Type B pancreatic cell (in vitro differentiated cells): ENCODE data around the gene NEO1. TPM values are rescaled to one million over a fixed set of nuclear protein-coding genes. Genes with fewer than 3 reads are reported as not detected.

Experiments used
- DNase-seq: peaks from one replicate; pipeline ENCODE4 v3.0.0; 2021; ENCODE audit warnings: mixed read lengths; ENCODE audit not compliant: unreplicated experiment; ENCODE audit errors: extremely low spot score
- H3K27ac Mint-ChIP-seq: 2 replicates; pipeline ENCODE4 v1.8.0; 2021; ENCODE audit warnings: mild to moderate bottlenecking, mixed read lengths
- H3K27me3 Mint-ChIP-seq: 2 replicates; pipeline ENCODE4 v1.8.0; 2021; ENCODE audit warnings: mixed read lengths
- H3K36me3 Mint-ChIP-seq: 2 replicates; pipeline ENCODE4 v1.8.0; 2021; ENCODE audit warnings: mixed read lengths
- H3K4me1 Mint-ChIP-seq: one replicate; pipeline ENCODE4 v1.8.0; 2021; ENCODE audit warnings: mixed read lengths; ENCODE audit not compliant: unreplicated experiment
- H3K4me3 Mint-ChIP-seq: 2 replicates; pipeline ENCODE4 v1.8.0; 2021; ENCODE audit warnings: mild to moderate bottlenecking, mixed read lengths
- H3K9me3 Mint-ChIP-seq: 2 replicates; pipeline ENCODE4 v1.8.0; 2021; ENCODE audit warnings: mixed read lengths
- CTCF ChIP-seq: fragments of 200-600 bp; sonication (generic); conservative IDR thresholded peaks from 2 replicates; pipeline ENCODE4 v1.5.0; 2021; ENCODE audit warnings: antibody characterized with exemption, mild to moderate bottlenecking
- total RNA-seq: library from RNA; stranded (reverse); gene quantifications from 2 replicates; pipeline ENCODE4 v1.2.1, GENCODE V29; 2021; ENCODE audit warnings: low replicate concordance

NEO1 gene
- total RNA-seq, 1 donor from 2014 or later, result 94.7 TPM

GRCh38 chr15:73286311-73286710 lies 234.0 kb downstream of the NEO1 start:
- Mint-ChIP-seq H3K27ac (no peak overlapping the region), H3K36me3 (peaks cover 33% of the 10 kb centered on the region)

GRCh38 chr15:73287019-73287418 lies 234.8 kb downstream of the NEO1 start:
- H3K4me1 Mint-ChIP-seq, result no peaks in the 10 kb centered on the region
- H3K27me3 Mint-ChIP-seq, result no peaks in the 10 kb centered on the region
- H3K36me3 Mint-ChIP-seq, result peaks cover 33% of the 10 kb centered on the region
- DNase-seq, result no peak
- H3K4me3 Mint-ChIP-seq, result no peak overlapping the region
- no peak overlapping the region for H3K27ac Mint-ChIP-seq
- no peaks in the 10 kb centered on the region for H3K9me3 Mint-ChIP-seq
- no peak for TF ChIP-seq CTCF

More at GRCh38 chr15:73286311-73286710, 234.0 kb downstream of the NEO1 start:
- TF ChIP-seq CTCF, result no peak
- no peaks in the 10 kb centered on the region for H3K9me3 Mint-ChIP-seq
- no peaks in the 10 kb centered on the region for H3K27me3 Mint-ChIP-seq
- no peaks in the 10 kb centered on the region for H3K4me1 Mint-ChIP-seq
- no peak for DNase-seq
- H3K4me3 Mint-ChIP-seq, result no peak overlapping the region

GRCh38 chr15:73291441-73291840 lies 239.2 kb downstream of the NEO1 start:
- Mint-ChIP-seq H3K9me3 (no peaks in the 10 kb centered on the region), H3K27ac (no peak overlapping the region), H3K4me3 (no peak overlapping the region), H3K4me1 (no peaks in the 10 kb centered on the region), H3K36me3 (peaks cover 24% of the 10 kb centered on the region), H3K27me3 (no peaks in the 10 kb centered on the region)
- no peak for DNase-seq
- TF ChIP-seq CTCF, result no peak

- Mint-ChIP-seq H3K27ac (peak overlapping the region; percentile 50), H3K4me3 (no peak overlapping the region), H3K9me3 (no peaks in the 10 kb centered on the region), H3K36me3 (peaks cover 9% of the 10 kb centered on the region), H3K4me1 (no peaks in the 10 kb centered on the region), H3K27me3 (no peaks in the 10 kb centered on the region)
- no peak for DNase-seq
- no peak for TF ChIP-seq CTCF
These were observed 241.5 kb downstream of the NEO1 start for GRCh38 chr15:73293773-73294172.

GRCh38 chr15:73295630-73296286 lies 243.5 kb downstream of the NEO1 start:
- H3K4me3 Mint-ChIP-seq, result no peak overlapping the region
- no peaks in the 10 kb centered on the region for H3K27me3 Mint-ChIP-seq
- H3K36me3 Mint-ChIP-seq, result peaks cover under 1% of the 10 kb centered on the region
- no peak for TF ChIP-seq CTCF
- no peaks in the 10 kb centered on the region for H3K4me1 Mint-ChIP-seq
- DNase-seq, result no peak
- peak overlapping the region; percentile 18 for H3K27ac Mint-ChIP-seq
- H3K9me3 Mint-ChIP-seq, result no peaks in the 10 kb centered on the region
